ENCODE measurements around the gene ZCCHC9. TPM values are rescaled to one million over a fixed set of nuclear protein-coding genes. Genes with fewer than 3 reads are reported as not detected.
"Not testable (repeated sequence)": the region's sequence is repeated elsewhere in the genome, so short reads cannot be mapped to it uniquely, and the experiment has no call there.

Gene ZCCHC9
- total RNA-seq, 8 experiments from 2014 or later = 19.4 to 36.1 (median 25.3) TPM

DNA sequence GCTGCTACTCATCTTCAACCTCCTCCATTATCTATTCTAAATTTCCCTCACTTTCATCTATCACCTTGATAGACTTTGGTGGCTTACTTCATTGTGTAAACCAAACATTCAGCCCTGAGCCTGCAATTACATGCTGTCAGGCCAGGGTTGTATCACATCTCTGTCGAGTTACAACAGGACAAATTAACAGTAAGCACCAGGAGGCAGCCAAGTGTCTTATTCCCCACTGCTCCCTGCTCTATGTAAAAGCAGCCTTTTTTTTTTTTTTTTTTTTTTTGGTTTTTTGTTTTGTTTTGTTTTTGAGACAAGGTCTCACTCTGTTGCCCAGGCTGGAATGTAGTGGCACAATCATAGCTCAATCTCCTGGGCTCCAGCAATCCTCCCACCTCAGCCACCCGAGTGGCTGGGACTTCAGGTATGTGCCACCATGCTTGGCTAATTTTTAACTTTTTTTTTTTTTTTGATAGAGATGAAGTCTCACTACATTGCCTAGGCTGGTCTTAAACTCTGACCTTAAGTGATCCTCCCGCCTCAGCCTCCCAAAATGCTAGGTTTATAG is 15.2 kb upstream of the ZCCHC9 start:
- H3K4me1 ChIP-seq (replicated peaks in 1 of 2) = no peaks in the 10 kb centered on the region
- in situ Hi-C loops (cut with MboI; ENCODE audit: low pct_unique_long_range_greater_than_20kb in 2 of 9, low sequenced_read_pairs in 9 of 9, unreplicated experiment in 9 of 9) = no loop called here
- no peak overlapping the region for H3K4me3 ChIP-seq
- 36 to 100% (median 93%) methylated on average over 1 to 3 of the region's 3 CpGs for WGBS, 10 experiments
- ATAC-seq (replicated peaks in 6 of 8) = peak in 1 of 8 experiments; percentile 23
- H3K27ac ChIP-seq = no peak overlapping the region

- ATAC-seq (replicated peaks in 6 of 8) = peak in 3 of 8 experiments; percentile 60 to 99 (median 65)
- Histone ChIP-seq H3K27ac (no peak overlapping the region), H3K4me3 (no peak overlapping the region), H3K4me1 (replicated peaks in 1 of 2) (no peaks in the 10 kb centered on the region)
- WGBS, 10 experiments = 0 to 100% (median 100%) methylated on average over 1 to 3 of the region's 4 CpGs; no CpG with 5 or more reads in 1 of the 10 experiments
- in situ Hi-C loops (cut with MboI; ENCODE audit: low pct_unique_long_range_greater_than_20kb in 2 of 9, low sequenced_read_pairs in 9 of 9, unreplicated experiment in 9 of 9) = no loop called here
Measured at GRCh38 chr5:81288021-81288433, 13.4 kb upstream of the ZCCHC9 start.

- Histone ChIP-seq H3K27ac (no peak overlapping the region), H3K4me3 (no peak overlapping the region), H3K4me1 (replicated peaks in 1 of 2) (no peaks in the 10 kb centered on the region)
- in situ Hi-C loops (cut with MboI; ENCODE audit: low pct_unique_long_range_greater_than_20kb in 2 of 9, low sequenced_read_pairs in 9 of 9, unreplicated experiment in 9 of 9) = no loop called here
- ATAC-seq (replicated peaks in 6 of 8) = no peak
- WGBS, 10 experiments = 10 to 100% (median 95%) methylated on average over 1 of the region's 1 CpG
Measured at GRCh38 chr5:81290146-81290545, 11.2 kb upstream of the ZCCHC9 start.

GRCh38 chr5:81292130-81292529 is 9.3 kb upstream of the ZCCHC9 start:
- in situ Hi-C loops (cut with MboI; ENCODE audit: low pct_unique_long_range_greater_than_20kb in 2 of 9, low sequenced_read_pairs in 9 of 9, unreplicated experiment in 9 of 9) = no loop called here
- no peak overlapping the region for H3K27ac ChIP-seq
- 83 to 100% (median 95%) methylated on average over 1 to 2 of the region's 2 CpGs; no CpG with 5 or more reads in 4 of the 10 experiments for WGBS, 10 experiments
- no peak overlapping the region for H3K4me3 ChIP-seq
- no peaks in the 10 kb centered on the region for H3K4me1 ChIP-seq (replicated peaks in 1 of 2)
- no peak for ATAC-seq (replicated peaks in 6 of 8)

- 80 to 100% (median 96%) methylated on average over 1 to 5 of the region's 5 CpGs; no CpG with 5 or more reads in 2 of the 10 experiments for WGBS, 10 experiments
Measured at GRCh38 chr5:81294021-81294420, 7.4 kb upstream of the ZCCHC9 start.

DNA sequence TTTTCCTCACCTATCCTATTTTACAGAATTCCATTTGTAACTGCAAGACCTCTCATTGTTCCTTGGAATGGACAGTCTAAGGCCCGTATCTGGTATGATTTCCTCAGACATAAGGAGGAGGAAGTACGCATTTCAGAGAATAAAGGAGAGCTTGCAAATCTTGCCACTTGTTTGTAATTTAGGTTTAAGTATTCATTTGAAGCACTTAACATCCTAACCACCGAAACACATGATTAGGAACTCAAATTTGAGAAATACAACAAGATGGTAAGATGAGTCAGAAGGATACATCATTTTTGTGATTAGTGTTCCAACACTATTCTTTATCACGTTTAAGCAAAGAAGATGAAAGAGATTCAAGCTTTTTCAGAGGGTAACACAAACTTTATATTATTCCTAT is 3.9 kb upstream of the ZCCHC9 start:
- Histone ChIP-seq H3K4me3 (no peak overlapping the region), H3K4me1 (replicated peaks in 1 of 2) (peaks cover 12 to 13% of the 10 kb centered on the region in 2 donors), H3K27ac (no peak overlapping the region)
- no peak for ATAC-seq (replicated peaks in 6 of 8)
- 59 to 98% (median 80%) methylated on average over 1 to 4 of the region's 4 CpGs; no CpG with 5 or more reads in 1 of the 10 experiments for WGBS, 10 experiments
- in situ Hi-C loops (cut with MboI; ENCODE audit: low pct_unique_long_range_greater_than_20kb in 2 of 9, low sequenced_read_pairs in 9 of 9, unreplicated experiment in 9 of 9) = no loop called here

More at GRCh38 chr5:81294021-81294420, 7.4 kb upstream of the ZCCHC9 start:
- H3K4me3 ChIP-seq; H3K27ac ChIP-seq; in situ Hi-C loops (cut with MboI; ENCODE audit: low pct_unique_long_range_greater_than_20kb in 2 of 9, low sequenced_read_pairs in 9 of 9, unreplicated experiment in 9 of 9); ATAC-seq (replicated peaks in 6 of 8); H3K4me1 ChIP-seq (replicated peaks in 1 of 2): not testable (repeated sequence)

- in situ Hi-C loops (cut with MboI; ENCODE audit: low pct_unique_long_range_greater_than_20kb in 2 of 9, low sequenced_read_pairs in 9 of 9, unreplicated experiment in 9 of 9) = no loop called here
- ATAC-seq (replicated peaks in 6 of 8) = no peak
- 0% methylated on average over 1 to 2 of the region's 2 CpGs; no CpG with 5 or more reads in 1 of the 10 experiments for WGBS, 10 experiments
- H3K27ac ChIP-seq = peak overlapping the region; percentile 87
- peaks cover 13 to 15% of the 10 kb centered on the region in 2 donors for H3K4me1 ChIP-seq (replicated peaks in 1 of 2)
- H3K4me3 ChIP-seq = peak overlapping the region; percentile 57 to 78 (median 72)
Measured at GRCh38 chr5:81300921-81301270, 491 bp upstream of the ZCCHC9 start.

- Histone ChIP-seq H3K4me3 (peak overlapping the region in 4 of 5 donors; percentile 57 to 78 (median 69)), H3K27ac (peak overlapping the region in 1 of 2 donors; percentile 87), H3K4me1 (replicated peaks in 1 of 2) (peaks cover 13 to 15% of the 10 kb centered on the region in 2 donors)
- ATAC-seq (replicated peaks in 6 of 8) = no peak
- in situ Hi-C loops (cut with MboI; ENCODE audit: low pct_unique_long_range_greater_than_20kb in 2 of 9, low sequenced_read_pairs in 9 of 9, unreplicated experiment in 9 of 9) = no loop called here
- WGBS, 10 experiments = 77 to 100% (median 93%) methylated on average over 1 to 5 of the region's 5 CpGs; no CpG with 5 or more reads in 1 of the 10 experiments
Measured at GRCh38 chr5:81302596-81302995, 1.2 kb downstream of the ZCCHC9 start.

DNA sequence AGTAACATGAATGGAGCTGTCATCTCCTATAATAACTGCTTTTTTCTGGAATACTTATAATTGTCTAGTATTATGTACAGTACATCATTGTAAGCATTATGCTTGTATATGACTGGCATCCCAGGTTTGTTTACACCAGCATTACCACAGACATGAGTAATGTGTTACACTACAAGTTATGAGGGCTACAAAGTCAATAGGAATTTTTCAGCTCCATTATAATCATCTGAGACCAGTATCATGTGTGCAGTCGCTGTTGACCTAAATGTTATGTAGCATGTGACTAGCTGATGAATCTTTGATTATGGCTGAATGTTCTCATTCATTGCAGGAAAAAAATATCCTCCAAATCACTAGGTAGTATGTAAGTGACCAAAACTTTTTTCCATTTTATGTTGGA is 2.2 kb downstream of the ZCCHC9 start:
- H3K4me1 ChIP-seq (replicated peaks in 1 of 2) = peaks cover 13 to 16% of the 10 kb centered on the region in 2 donors
- 0 to 100% (median 75%) methylated on average over 1 of the region's 1 CpG; no CpG with 5 or more reads in 5 of the 10 experiments for WGBS, 10 experiments
- no peak overlapping the region for H3K27ac ChIP-seq
- no peak for ATAC-seq (replicated peaks in 6 of 8)
- in situ Hi-C loops (cut with MboI; ENCODE audit: low pct_unique_long_range_greater_than_20kb in 2 of 9, low sequenced_read_pairs in 9 of 9, unreplicated experiment in 9 of 9) = no loop called here
- H3K4me3 ChIP-seq = no peak overlapping the region

- Histone ChIP-seq H3K4me1 (replicated peaks in 1 of 2) (peaks cover 5 to 10% of the 10 kb centered on the region in 2 donors), H3K4me3 (no peak overlapping the region), H3K27ac (no peak overlapping the region)
- no peak for ATAC-seq (replicated peaks in 6 of 8)
- in situ Hi-C loops (cut with MboI; ENCODE audit: low pct_unique_long_range_greater_than_20kb in 2 of 9, low sequenced_read_pairs in 9 of 9, unreplicated experiment in 9 of 9) = no loop called here
Measured at GRCh38 chr5:81305785-81306184, 4.4 kb downstream of the ZCCHC9 start.

- peak in 5 of 8 experiments; percentile 29 to 74 (median 41) for ATAC-seq (replicated peaks in 6 of 8)
- WGBS, 10 experiments = 0 to 100% (median 81%) methylated on average over 1 to 2 of the region's 2 CpGs; no CpG with 5 or more reads in 1 of the 10 experiments
- no peak overlapping the region for H3K4me3 ChIP-seq
- in situ Hi-C loops (cut with MboI; ENCODE audit: low pct_unique_long_range_greater_than_20kb in 2 of 9, low sequenced_read_pairs in 9 of 9, unreplicated experiment in 9 of 9) = no loop called here
- peaks cover 0 to 3% of the 10 kb centered on the region in 2 donors for H3K4me1 ChIP-seq (replicated peaks in 1 of 2)
- no peak overlapping the region for H3K27ac ChIP-seq
Measured at GRCh38 chr5:81308836-81309235, 7.4 kb downstream of the ZCCHC9 start.

DNA sequence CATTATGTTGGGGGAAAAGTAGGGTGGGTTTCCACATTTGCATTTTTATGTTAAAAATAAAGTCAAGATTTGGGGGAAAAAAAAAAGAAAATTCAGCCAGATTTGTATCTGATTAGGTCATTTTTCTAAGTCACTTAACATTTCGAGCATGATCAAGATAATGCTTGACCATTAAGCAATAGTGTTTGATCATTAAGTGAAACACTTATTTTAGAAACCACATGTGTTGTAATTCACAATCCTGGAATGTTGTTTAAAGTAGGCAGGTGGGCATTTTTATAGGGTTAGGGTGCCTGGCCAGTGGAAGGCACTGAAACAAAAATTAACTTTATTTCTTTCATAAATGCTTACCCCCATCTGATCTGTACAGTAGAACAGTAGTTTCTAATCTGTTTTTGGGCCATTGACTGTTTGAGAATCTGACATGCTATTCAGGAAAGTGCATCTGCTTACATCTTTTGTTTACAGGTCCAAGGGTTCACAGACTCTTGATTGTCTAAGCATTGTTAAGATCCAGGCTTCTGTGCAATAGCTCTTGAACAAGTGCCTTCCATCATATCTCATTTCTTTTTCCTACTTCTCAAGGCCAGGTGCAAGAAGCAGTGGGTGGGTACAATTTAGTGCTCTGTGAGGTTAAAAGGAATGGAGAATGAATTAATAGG is 9.1 kb downstream of the ZCCHC9 start:
- Histone ChIP-seq H3K4me3 (no peak overlapping the region), H3K27ac (no peak overlapping the region), H3K4me1 (replicated peaks in 1 of 2) (peaks cover 0 to 3% of the 10 kb centered on the region in 2 donors)
- in situ Hi-C loops (cut with MboI; ENCODE audit: low pct_unique_long_range_greater_than_20kb in 2 of 9, low sequenced_read_pairs in 9 of 9, unreplicated experiment in 9 of 9) = no loop called here
- 60 to 100% (median 93%) methylated on average over 1 of the region's 1 CpG; no CpG with 5 or more reads in 1 of the 10 experiments for WGBS, 10 experiments
- no peak for ATAC-seq (replicated peaks in 6 of 8)

DNA sequence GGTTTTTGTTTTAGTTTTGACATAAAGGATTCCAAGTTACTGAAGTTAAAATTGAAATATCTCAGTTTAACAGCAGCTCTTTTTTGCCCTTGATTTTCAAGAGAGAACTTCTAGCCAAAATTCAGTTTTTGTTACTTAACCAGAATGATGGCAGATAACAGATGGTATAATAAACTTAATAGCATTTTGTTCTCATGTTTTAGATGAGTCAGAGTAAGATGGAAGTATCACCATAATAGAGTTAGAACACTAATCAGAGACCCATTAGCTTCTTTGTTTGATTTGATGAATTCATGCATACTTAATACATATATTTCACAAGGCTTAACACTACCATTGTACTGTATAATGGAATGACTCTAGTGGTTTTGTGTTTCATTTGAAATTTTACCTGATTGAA is 11.9 kb downstream of the ZCCHC9 start:
- peak in 1 of 8 experiments; percentile 35 for ATAC-seq (replicated peaks in 6 of 8)
- Histone ChIP-seq H3K4me3 (no peak overlapping the region), H3K27ac (no peak overlapping the region), H3K4me1 (replicated peaks in 1 of 2) (peaks cover 0 to 3% of the 10 kb centered on the region in 2 donors)
- in situ Hi-C loops (cut with MboI; ENCODE audit: low pct_unique_long_range_greater_than_20kb in 2 of 9, low sequenced_read_pairs in 9 of 9, unreplicated experiment in 9 of 9) = no loop called here

Measured in motor neuron (in vitro differentiated cells).